NT2/D1 (cell line): Measurements from ENCODE around the gene REEP3.

ENCODE experiments used
- SUZ12 ChIP-seq: IDR thresholded peaks from 2 replicates; pipeline ENCODE4 v1.6.1; 2011; ENCODE audit not compliant: insufficient read length, insufficient read depth; ENCODE audit errors: extremely low read depth
- ZNF274 ChIP-seq: IDR thresholded peaks from 2 replicates; pipeline ENCODE4 v1.6.1; 2011; ENCODE audit warnings: mild to moderate bottlenecking, low read depth, low read length

DNA sequence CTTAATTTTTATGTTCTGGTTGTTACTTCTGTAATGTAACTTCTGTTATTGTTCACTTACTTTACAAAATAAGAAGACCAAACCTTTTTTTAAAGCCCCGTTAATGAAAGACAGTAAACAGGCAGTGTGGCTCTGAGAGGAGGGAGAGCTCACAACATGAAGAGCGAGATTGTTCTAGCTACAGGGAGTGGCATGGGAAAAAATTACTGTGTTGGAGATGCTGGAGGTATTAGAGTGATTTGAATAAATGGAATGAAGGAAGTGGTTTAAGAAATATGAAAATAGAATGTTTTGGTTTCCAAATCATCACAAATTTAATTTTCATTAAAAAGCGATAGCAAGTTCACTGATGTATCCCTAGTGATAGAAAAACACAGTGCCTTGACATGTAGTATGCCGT, 31.8 kb downstream of the REEP3 start:
- TF ChIP-seq SUZ12 (no peak), ZNF274 (no peak)
